Natural killer cell treated with Interleukin-12 subunit alpha and Interleukin-12 subunit beta and Interleukin-15 and Interleukin-18, amount 100 ng/mL, for 72 hours (primary cell): ENCODE results near the gene TTC6. TPM values are rescaled to one million over a fixed set of nuclear protein-coding genes. Genes with fewer than 3 reads are reported as not detected.

Experiments
- ATAC-seq, 2 donors: fragments of 150-1000 bp; cut with Tn5 transposase in 1 of 2; sonication (Bioruptor Pico), chemical (Tn5 transposase) in 1 of 2; 2 replicates each; pipeline ENCODE4 v1.10.0; 2021
- DNase-seq: peaks from one replicate; pipeline ENCODE4 v3.0.0; 2022; ENCODE audit warnings: low spot score
- H3K27ac Mint-ChIP-seq, 2 donors: 1 replicate in 1 of 2; 2 replicates in 1 of 2; pipeline ENCODE4 v1.8.0; 2022; ENCODE audit warnings: mixed read lengths in 2 of 2, mild to moderate bottlenecking in 1 of 2, moderate library complexity in 1 of 2
- H3K27me3 Mint-ChIP-seq, 2 donors: 1 replicate in 1 of 2; 2 replicates in 1 of 2; pipeline ENCODE4 v1.8.0; 2022; ENCODE audit warnings: mixed read lengths in 2 of 2
- H3K36me3 Mint-ChIP-seq: one replicate; pipeline ENCODE4 v1.8.0; 2022; ENCODE audit warnings: mixed read lengths
- H3K4me1 Mint-ChIP-seq, 2 donors: 1 replicate in 1 of 2; 2 replicates in 1 of 2; pipeline ENCODE4 v1.8.0; 2022; ENCODE audit warnings: low read depth in 2 of 2, mixed read lengths in 2 of 2, mild to moderate bottlenecking in 1 of 2
- H3K4me3 Mint-ChIP-seq: one replicate; pipeline ENCODE4 v1.8.0; 2022; ENCODE audit warnings: mixed read lengths
- H3K9me3 Mint-ChIP-seq: 2 replicates; pipeline ENCODE4 v1.8.0; 2022; ENCODE audit warnings: mixed read lengths
- total RNA-seq, 2 donors: library from RNA; stranded (reverse); gene quantifications; one replicate each; pipeline ENCODE4 v1.2.3, GENCODE V29; 2022

TTC6 gene
- total RNA-seq, 2 donors from 2014 or later = not detected

- DNase-seq = no peak
- H3K9me3 Mint-ChIP-seq = peaks cover 3% of the 10 kb centered on the region
- ATAC-seq = no peak
- no peaks in the 10 kb centered on the region for H3K36me3 Mint-ChIP-seq
- H3K4me1 Mint-ChIP-seq = no peaks in the 10 kb centered on the region
- H3K27me3 Mint-ChIP-seq = no peaks in the 10 kb centered on the region
- no peak overlapping the region for H3K27ac Mint-ChIP-seq
- H3K4me3 Mint-ChIP-seq = no peak overlapping the region
Observed at GRCh38 chr14:37643701-37644100, 48.3 kb downstream of the TTC6 start.

Other genes starting within 250 kb of the TTC6 start
- gene FOXA1, start 380 bp upstream of the TTC6 start, total RNA-seq = not detected